Activated CD4-positive, alpha-beta T cell treated with anti-CD3 and anti-CD28 coated beads, Interleukin-2, amount 50 U/mL, for 1 hour (primary cell): ENCODE data around the gene SMPD3.

Source experiments
- DNase-seq: peaks from one replicate; pipeline ENCODE4 v3.0.0-alpha.2; 2020

The SMPD3 gene

GRCh38 chr16:68367440-68367839 lies 80.9 kb downstream of the SMPD3 start:
- no peak for DNase-seq

- DNase-seq: peak; percentile 44
These were observed 81.3 kb downstream of the SMPD3 start for GRCh38 chr16:68367030-68367429.

- DNase-seq: no peak
These were observed 82.2 kb downstream of the SMPD3 start for GRCh38 chr16:68366062-68366461.

- DNase-seq: no peak
These were observed 83.0 kb downstream of the SMPD3 start for GRCh38 chr16:68365167-68365817.

GRCh38 chr16:68364561-68364998 lies 83.7 kb downstream of the SMPD3 start:
- DNase-seq: no peak

GRCh38 chr16:68363658-68364521 lies 84.4 kb downstream of the SMPD3 start:
- no peak for DNase-seq

GRCh38 chr16:68362947-68363657 lies 85.2 kb downstream of the SMPD3 start:
- no peak for DNase-seq

- DNase-seq: no peak
These were observed 85.9 kb downstream of the SMPD3 start for GRCh38 chr16:68362262-68362913.

GRCh38 chr16:68361485-68361884 lies 86.8 kb downstream of the SMPD3 start:
- DNase-seq: no peak

GRCh38 chr16:68360956-68361355 lies 87.4 kb downstream of the SMPD3 start:
- no peak for DNase-seq

- DNase-seq: no peak
These were observed 87.8 kb downstream of the SMPD3 start for GRCh38 chr16:68360547-68360946.

- DNase-seq: no peak
These were observed 88.7 kb downstream of the SMPD3 start for GRCh38 chr16:68359398-68360191.

GRCh38 chr16:68358951-68359350 lies 89.4 kb downstream of the SMPD3 start:
- DNase-seq: no peak

- DNase-seq: no peak
These were observed 90.4 kb downstream of the SMPD3 start for GRCh38 chr16:68357923-68358322.

- no peak for DNase-seq
These were observed 90.8 kb downstream of the SMPD3 start for GRCh38 chr16:68357521-68357922.

- no peak for DNase-seq
These were observed 91.4 kb downstream of the SMPD3 start for GRCh38 chr16:68356919-68357286.

GRCh38 chr16:68356249-68356918 lies 91.9 kb downstream of the SMPD3 start:
- peak; percentile 45 for DNase-seq

GRCh38 chr16:68355447-68356248 lies 92.7 kb downstream of the SMPD3 start:
- no peak for DNase-seq

- no peak for DNase-seq
These were observed 93.5 kb downstream of the SMPD3 start for GRCh38 chr16:68354816-68355215.

- no peak for DNase-seq
These were observed 94.9 kb downstream of the SMPD3 start for GRCh38 chr16:68353366-68353765.

- DNase-seq: no peak
These were observed 96.3 kb downstream of the SMPD3 start for GRCh38 chr16:68351991-68352431.
